Measurements from ENCODE around the gene PROK1. TPM values are rescaled to one million over a fixed set of nuclear protein-coding genes. Genes with fewer than 3 reads are reported as not detected.

PROK1 gene
- total RNA-seq, 3 donors from 2014 or later, result not detected

- DNase-seq (no peak), ATAC-seq (no peak)
- Histone ChIP-seq H3K4me3 (no peak overlapping the region), H3K9me3 (no peaks in the 10 kb centered on the region), H3K36me3 (ENCODE audit: low read depth) (no peaks in the 10 kb centered on the region), H3K4me1 (ENCODE audit: low read depth) (no peaks in the 10 kb centered on the region)
- TF ChIP-seq, protein P1, sequence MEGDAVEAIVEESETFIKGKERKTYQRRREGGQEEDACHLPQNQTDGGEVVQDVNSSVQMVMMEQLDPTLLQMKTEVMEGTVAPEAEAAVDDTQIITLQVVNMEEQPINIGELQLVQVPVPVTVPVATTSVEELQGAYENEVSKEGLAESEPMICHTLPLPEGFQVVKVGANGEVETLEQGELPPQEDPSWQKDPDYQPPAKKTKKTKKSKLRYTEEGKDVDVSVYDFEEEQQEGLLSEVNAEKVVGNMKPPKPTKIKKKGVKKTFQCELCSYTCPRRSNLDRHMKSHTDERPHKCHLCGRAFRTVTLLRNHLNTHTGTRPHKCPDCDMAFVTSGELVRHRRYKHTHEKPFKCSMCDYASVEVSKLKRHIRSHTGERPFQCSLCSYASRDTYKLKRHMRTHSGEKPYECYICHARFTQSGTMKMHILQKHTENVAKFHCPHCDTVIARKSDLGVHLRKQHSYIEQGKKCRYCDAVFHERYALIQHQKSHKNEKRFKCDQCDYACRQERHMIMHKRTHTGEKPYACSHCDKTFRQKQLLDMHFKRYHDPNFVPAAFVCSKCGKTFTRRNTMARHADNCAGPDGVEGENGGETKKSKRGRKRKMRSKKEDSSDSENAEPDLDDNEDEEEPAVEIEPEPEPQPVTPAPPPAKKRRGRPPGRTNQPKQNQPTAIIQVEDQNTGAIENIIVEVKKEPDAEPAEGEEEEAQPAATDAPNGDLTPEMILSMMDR (IDR thresholded peaks at IDR 0.05), result no peak
- intact Hi-C loops (cut with DNase I, micrococcal nuclease), result no loop called here
Measured at GRCh38 chr1:110462964-110463363, 12.0 kb downstream of the PROK1 start.

DNA sequence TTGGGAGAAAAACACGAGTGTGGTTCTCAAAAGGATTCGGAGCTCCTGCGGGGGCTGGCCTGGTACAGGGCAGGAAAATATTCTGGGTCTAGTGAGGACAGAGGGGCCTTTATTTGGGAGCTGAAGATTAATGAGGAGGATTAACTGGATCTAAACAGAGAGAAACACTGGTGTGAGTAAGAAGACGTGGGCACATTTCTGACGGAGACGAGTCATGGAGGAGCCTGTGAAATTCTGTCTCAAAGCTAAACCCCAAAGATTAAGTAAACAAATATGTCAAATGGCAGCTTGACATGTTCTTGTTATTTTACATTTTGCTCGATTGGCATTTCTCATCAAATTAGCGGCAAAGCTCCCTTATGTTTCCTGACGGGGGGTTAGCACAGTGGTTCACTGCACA lies 12.8 kb downstream of the PROK1 start:
- ATAC-seq (no peak), DNase-seq (no peak)
- Histone ChIP-seq H3K4me3 (no peak overlapping the region), H3K36me3 (ENCODE audit: low read depth) (no peaks in the 10 kb centered on the region), H3K4me1 (ENCODE audit: low read depth) (no peaks in the 10 kb centered on the region), H3K9me3 (no peaks in the 10 kb centered on the region)
- TF ChIP-seq, protein P1 (IDR thresholded peaks at IDR 0.05), result no peak
- intact Hi-C loops (cut with DNase I, micrococcal nuclease), result no loop called here

DNA sequence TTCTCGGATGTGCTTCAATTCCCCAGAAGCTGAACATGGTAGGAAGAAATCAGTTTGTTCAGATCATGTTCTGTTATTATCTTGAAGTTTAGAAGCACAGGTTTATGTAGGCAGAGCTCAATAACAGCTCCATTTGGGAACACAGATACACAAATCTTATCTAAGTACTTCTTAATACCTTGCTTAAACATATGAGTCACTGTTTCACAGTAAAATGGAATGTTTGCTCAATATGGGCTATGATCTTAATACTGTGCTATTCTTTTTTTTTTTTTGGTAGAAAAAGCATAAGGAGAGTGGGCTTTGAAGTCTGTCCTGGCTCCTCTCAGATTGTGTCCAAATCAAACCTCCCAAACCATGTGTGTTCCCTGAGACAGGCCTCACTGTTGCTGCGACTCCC lies 13.4 kb downstream of the PROK1 start:
- Histone ChIP-seq H3K4me3 (no peak overlapping the region), H3K4me1 (ENCODE audit: low read depth) (no peaks in the 10 kb centered on the region), H3K9me3 (no peaks in the 10 kb centered on the region), H3K36me3 (ENCODE audit: low read depth) (no peaks in the 10 kb centered on the region)
- ATAC-seq, result no peak
- TF ChIP-seq, protein P1 (IDR thresholded peaks at IDR 0.05), result no peak
- DNase-seq, result no peak
- intact Hi-C loops (cut with DNase I, micrococcal nuclease), result no loop called here

GRCh38 chr1:110465038-110465813 lies 14.3 kb downstream of the PROK1 start:
- no peak for DNase-seq
- ATAC-seq, result no peak
- Histone ChIP-seq H3K4me1 (ENCODE audit: low read depth) (no peaks in the 10 kb centered on the region), H3K9me3 (no peaks in the 10 kb centered on the region), H3K4me3 (no peak overlapping the region), H3K36me3 (ENCODE audit: low read depth) (no peaks in the 10 kb centered on the region)
- intact Hi-C loops (cut with DNase I, micrococcal nuclease), result no loop called here
- TF ChIP-seq, protein P1 (IDR thresholded peaks at IDR 0.05), result no peak

DNA sequence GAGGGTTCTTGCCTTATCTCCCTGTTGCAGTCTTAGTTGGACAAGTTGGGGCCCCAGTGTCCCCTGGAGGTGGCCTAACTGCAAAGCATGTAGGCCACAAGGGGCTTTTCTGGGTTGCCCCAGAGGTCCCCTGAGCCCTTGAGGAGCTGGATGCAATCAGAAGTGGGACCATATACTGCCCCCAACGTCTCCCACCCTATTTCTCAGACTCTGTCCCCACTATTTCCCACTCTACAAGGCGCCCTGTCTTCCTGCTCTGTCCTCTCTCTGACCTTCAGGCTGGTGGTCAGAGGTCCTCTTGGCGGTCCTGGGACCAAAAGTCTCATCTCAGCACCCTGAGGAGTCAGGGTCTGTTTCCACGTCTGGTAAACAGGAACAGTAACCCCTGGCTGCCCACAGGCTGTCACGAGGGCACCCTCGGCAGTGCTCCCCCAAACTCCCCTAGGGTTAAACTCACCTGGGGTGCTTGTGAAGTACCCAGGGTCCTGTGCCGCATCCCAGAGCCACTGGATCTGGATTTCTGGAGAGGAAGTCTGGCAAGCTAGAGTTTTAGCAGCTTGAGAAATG lies 14.9 kb downstream of the PROK1 start:
- no peaks in the 10 kb centered on the region for H3K4me1 ChIP-seq (ENCODE audit: low read depth)
- no peak for DNase-seq
- no peaks in the 10 kb centered on the region for H3K9me3 ChIP-seq
- TF ChIP-seq, protein P1 (IDR thresholded peaks at IDR 0.05), result no peak
- no peaks in the 10 kb centered on the region for H3K36me3 ChIP-seq (ENCODE audit: low read depth)
- no peak overlapping the region for H3K4me3 ChIP-seq
- no peak for ATAC-seq
- intact Hi-C loops (cut with DNase I, micrococcal nuclease), result no loop called here
